ENCODE measurements around the gene ZNF502.
"Not testable (repeated sequence)": the region's sequence is repeated elsewhere in the genome, so short reads cannot be mapped to it uniquely, and the experiment has no call there.

The ZNF502 gene

DNA sequence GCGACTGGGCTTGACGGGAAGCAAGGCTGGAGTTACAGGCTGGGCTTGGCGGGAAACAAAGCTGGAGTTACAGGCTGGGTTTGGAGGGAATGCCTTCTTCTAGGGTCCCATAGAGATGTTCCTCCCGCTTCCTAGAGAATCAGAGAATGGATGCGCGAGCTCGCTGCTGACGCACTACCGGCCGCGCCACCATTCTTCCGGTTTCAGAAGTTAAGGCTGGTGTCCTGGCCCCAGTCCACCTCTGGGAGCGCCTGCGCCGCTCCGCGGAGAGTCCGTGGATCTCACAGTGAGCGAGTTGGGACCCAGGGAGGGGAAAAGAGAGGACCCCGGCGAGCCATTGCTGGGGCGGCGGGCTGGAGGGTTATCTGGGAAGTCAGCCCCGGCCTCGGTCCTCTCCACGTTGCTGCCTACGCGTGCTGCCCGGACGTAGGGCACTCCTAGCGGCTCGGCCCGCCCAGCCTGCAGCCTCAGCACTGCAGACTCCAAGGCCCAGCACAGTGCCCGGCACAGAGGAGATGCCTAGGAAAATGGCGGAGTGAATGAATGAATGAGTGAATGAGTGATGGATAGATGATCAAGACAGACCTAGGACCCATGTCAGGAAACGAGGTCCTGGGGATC lies at the start of gene ZNF502:
TSS of gene ZNF502 (plus strand) at position 206 of the 621 bp plus-strand sequence. CDS start 7,602 bp downstream, outside the sequence.
- peak; percentile 68 for DNase-seq (ENCODE audit: extremely low spot score)
- POLR2A ChIA-PET, result interaction anchor here (0.6 to 2.8 kb wide), 3 partner anchors 14 to 186 kb away, joined by 3 to 17 read pairs (median 5); partner anchors contain the start of gene ZNF501

DNA sequence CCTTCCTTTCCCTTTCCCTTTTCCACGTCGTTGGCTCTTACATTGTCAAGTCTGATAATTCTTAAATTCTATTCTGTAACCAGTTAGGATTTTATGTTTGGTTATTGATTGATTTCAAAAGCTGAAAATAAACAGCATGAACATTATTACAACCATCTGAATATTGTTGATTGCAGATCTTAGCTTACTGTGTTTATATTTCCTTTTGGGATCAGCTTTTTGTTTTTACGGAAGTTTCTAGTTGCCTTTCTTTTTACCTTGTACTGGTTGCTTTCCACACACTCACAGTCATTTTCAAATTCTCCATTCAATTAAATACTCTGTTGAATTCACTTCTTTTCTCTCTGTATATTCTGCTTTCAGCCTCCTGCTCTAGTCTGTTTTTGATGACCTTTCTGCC lies 47.3 kb upstream of the ZNF502 start:
- no peak for DNase-seq (ENCODE audit: extremely low spot score)
- TF ChIP-seq LEF1 (IDR thresholded peaks at IDR 0.05; ENCODE audit: borderline replicate concordance) (no peak), SP1 (IDR thresholded peaks at IDR 0.05) (no peak), ZNF384 (IDR thresholded peaks at IDR 0.05) (no peak), BHLHE40 (IDR thresholded peaks at IDR 0.05; ENCODE audit: borderline replicate concordance) (no peak), ARNT (IDR thresholded peaks at IDR 0.05) (no peak), CTBP1 (IDR thresholded peaks at IDR 0.05; ENCODE audit: borderline replicate concordance) (no peak), FOXM1 (IDR thresholded peaks at IDR 0.05; ENCODE audit: borderline replicate concordance) (no peak), L3MBTL2 (conservative IDR thresholded peaks at IDR 0.05) (no peak), NFRKB (IDR thresholded peaks at IDR 0.05) (no peak), FOXA1 (IDR thresholded peaks at IDR 0.05) (no peak), TARDBP (IDR thresholded peaks at IDR 0.05) (no peak), HDGF (IDR thresholded peaks at IDR 0.05; ENCODE audit: borderline replicate concordance) (no peak), SUZ12 (IDR thresholded peaks at IDR 0.05) (no peak), ELF4 (IDR thresholded peaks at IDR 0.05) (no peak), FOXK2 (IDR thresholded peaks at IDR 0.05) (no peak)
- TF ChIP-seq, protein P1, sequence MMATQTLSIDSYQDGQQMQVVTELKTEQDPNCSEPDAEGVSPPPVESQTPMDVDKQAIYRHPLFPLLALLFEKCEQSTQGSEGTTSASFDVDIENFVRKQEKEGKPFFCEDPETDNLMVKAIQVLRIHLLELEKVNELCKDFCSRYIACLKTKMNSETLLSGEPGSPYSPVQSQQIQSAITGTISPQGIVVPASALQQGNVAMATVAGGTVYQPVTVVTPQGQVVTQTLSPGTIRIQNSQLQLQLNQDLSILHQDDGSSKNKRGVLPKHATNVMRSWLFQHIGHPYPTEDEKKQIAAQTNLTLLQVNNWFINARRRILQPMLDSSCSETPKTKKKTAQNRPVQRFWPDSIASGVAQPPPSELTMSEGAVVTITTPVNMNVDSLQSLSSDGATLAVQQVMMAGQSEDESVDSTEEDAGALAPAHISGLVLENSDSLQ (IDR thresholded peaks at IDR 0.05), result no peak
- ChIA-PET POLR2A (no interaction called here), CTCF (no interaction called here)

More for the DNA sequence above, at the start of gene ZNF502:
- TF ChIP-seq FOXM1 (IDR thresholded peaks at IDR 0.05; ENCODE audit: borderline replicate concordance), result no peak
- peak; percentile 54; the same call in 1 of the 2 replicates for TF ChIP-seq L3MBTL2 (conservative IDR thresholded peaks at IDR 0.05)
- CTCF ChIA-PET, result no interaction called here

DNA sequence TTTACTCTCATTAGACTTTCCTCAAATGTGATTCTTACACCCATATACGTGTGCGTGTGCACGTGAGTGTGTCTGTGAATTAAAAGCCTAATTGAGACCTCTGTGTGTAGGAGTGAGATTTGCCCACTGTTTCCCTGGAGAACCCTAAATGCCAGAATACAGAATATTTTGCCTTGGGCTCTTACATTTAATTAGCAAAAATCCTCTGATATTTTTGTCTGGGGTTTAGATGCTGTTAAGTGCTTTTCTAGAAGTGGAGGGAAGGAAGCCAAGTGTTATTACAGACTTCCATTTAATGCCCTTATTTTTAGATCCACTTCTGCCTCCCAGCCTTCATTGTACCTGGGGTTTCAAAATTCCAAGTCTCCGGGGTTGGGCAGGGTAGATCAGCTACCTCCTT lies 46.1 kb upstream of the ZNF502 start:
- POLR2A ChIA-PET, result no interaction called here
- no peak for DNase-seq (ENCODE audit: extremely low spot score)
- CTCF ChIA-PET, result no interaction called here
- TF ChIP-seq, protein P1 (IDR thresholded peaks at IDR 0.05), result no peak

DNA sequence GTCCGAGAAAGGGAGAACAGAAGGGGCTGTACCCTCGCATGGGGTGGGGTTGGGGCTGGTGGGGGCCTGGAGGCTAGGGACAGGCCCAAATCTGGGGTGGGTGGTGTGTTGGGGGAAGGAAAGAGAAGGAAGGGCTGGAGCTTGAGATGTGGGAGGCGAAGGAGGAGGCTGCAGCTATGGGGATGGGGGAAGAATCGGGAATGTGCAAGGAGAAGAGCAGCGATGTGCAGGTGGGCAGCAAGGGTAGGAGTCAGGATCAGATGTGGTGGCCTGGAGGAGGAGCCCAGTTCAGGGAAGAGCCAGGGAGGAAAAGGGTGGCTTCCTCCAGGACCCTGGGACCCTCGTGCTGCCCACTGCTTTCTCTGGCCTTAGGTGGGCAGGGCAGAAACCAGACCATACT lies 42.7 kb upstream of the ZNF502 start:
- CTCF ChIA-PET, result no interaction called here
- POLR2A ChIA-PET, result no interaction called here
- no peak for TF ChIP-seq BHLHE40 (IDR thresholded peaks at IDR 0.05; ENCODE audit: borderline replicate concordance)
- TF ChIP-seq NFRKB (IDR thresholded peaks at IDR 0.05), result no peak
- no peak for TF ChIP-seq ZNF384 (IDR thresholded peaks at IDR 0.05)
- no peak for DNase-seq (ENCODE audit: extremely low spot score)

DNA sequence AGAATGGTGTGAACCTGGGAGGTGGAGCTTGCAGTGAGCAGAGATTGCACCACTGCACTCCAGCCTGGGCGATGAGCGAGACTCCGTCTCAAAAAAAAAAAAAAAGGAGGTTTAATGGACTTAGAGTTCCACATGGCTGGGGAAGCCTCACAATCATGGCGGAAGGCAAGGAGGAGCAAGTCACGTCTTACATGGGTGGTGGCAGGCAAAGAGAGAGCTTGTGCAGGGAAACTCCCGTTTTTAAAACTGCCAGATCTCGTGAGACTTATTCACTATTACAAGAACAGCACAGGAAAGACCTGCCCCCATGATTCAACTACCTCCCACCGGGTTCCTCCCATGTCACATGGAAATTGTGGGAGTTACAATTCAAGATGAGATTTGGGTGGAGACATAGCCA lies 39.0 kb upstream of the ZNF502 start:
- POLR2A ChIA-PET; CTCF ChIA-PET; DNase-seq (ENCODE audit: extremely low spot score): not testable (repeated sequence)

DNA sequence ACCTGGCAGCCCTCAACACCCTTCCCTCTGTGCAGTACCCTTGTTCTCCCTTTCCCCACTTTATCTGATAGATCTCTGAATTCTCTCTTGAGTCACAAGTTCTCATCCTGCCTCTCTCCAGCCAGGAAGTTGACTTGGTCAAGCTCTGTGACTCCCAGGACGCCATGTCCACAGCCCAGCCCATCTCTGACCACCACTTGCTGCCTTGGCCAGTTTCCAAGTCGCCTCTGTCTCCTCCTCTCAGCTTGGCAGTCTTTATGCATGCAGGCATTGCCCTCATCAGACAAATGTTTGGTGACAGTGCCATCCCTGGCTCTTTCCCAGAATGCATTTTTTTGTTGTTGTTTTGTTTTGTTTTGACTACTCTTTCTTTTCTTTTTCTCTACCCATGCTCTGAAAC lies 38.2 kb upstream of the ZNF502 start:
- TF ChIP-seq SUZ12 (IDR thresholded peaks at IDR 0.05) (no peak), BHLHE40 (IDR thresholded peaks at IDR 0.05; ENCODE audit: borderline replicate concordance) (no peak), ELF4 (IDR thresholded peaks at IDR 0.05) (no peak), CTBP1 (IDR thresholded peaks at IDR 0.05; ENCODE audit: borderline replicate concordance) (no peak), L3MBTL2 (conservative IDR thresholded peaks at IDR 0.05) (no peak), ARNT (IDR thresholded peaks at IDR 0.05) (no peak), ZNF384 (IDR thresholded peaks at IDR 0.05) (no peak), FOXM1 (IDR thresholded peaks at IDR 0.05; ENCODE audit: borderline replicate concordance) (no peak), LEF1 (IDR thresholded peaks at IDR 0.05; ENCODE audit: borderline replicate concordance) (no peak), FOXA1 (IDR thresholded peaks at IDR 0.05) (no peak), NFRKB (IDR thresholded peaks at IDR 0.05) (no peak), FOXK2 (IDR thresholded peaks at IDR 0.05) (no peak), SP1 (IDR thresholded peaks at IDR 0.05) (no peak), TARDBP (IDR thresholded peaks at IDR 0.05) (no peak), HDGF (IDR thresholded peaks at IDR 0.05; ENCODE audit: borderline replicate concordance) (no peak)
- TF ChIP-seq, protein P1 (IDR thresholded peaks at IDR 0.05), result no peak
- DNase-seq (ENCODE audit: extremely low spot score), result no peak
- CTCF ChIA-PET, result no interaction called here
- POLR2A ChIA-PET, result no interaction called here

DNA sequence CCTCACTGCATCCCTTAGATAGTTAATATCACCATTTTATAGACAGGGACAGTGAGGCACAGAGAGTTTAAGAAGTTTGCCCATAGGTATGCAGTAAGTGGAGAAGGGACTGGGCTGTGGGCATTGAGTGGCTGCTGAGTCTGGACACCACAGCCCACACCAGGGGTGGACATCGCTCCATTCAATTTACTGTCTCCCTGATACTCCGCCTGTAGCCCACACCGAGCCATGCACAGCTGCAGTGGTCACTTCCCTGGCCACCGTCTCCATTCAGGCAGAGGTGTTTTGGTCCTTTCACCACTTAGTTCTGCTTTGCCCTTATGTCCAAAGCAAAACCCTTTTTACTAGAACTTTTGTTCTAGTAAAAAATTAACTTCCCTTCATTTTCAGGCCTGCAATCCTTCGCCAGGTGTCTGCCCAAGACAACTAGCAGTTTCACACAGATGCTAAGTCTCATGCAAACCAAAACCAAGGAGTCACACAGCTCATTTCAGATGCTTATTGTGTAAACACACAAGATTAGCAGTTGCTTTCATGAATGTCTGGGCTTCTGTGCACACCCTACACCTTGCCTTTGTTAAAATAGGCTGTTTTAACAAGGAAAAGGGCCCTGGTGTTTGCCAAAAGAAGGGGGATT lies 33.9 kb upstream of the ZNF502 start:
- ChIA-PET CTCF (no interaction called here), POLR2A (no interaction called here)
- no peak for TF ChIP-seq FOXK2 (IDR thresholded peaks at IDR 0.05)
- no peak for TF ChIP-seq ELF4 (IDR thresholded peaks at IDR 0.05)
- no peak for DNase-seq (ENCODE audit: extremely low spot score)

Measured in HEK293T (cell line).